ENCODE measurements around the gene CCR5.

- no peak for TF ChIP-seq CTCF (IDR thresholded peaks at IDR 0.05)
- TF ChIP-seq POLR2A (IDR thresholded peaks at IDR 0.05) = no peak
These were observed 45.0 kb upstream of the CCR5 start for GRCh38 chr3:46325645-46326300.
